NB4 (cell line): Measurements from ENCODE around the gene COPE.

Experiments
- DNase-seq: peaks from one replicate; pipeline ENCODE4 v3.0.0; 2010; ENCODE audit warnings: low read depth
- H3K4me3 ChIP-seq: one replicate; pipeline ENCODE4 v1.5.1; 2011; ENCODE audit warnings: mild to moderate bottlenecking, low read depth, low read length, moderate library complexity
- CTCF ChIP-seq: IDR thresholded peaks from one replicate; pipeline ENCODE4 v1.5.1; 2012; ENCODE audit warnings: low read depth, low read length
- MYC ChIP-seq: IDR thresholded peaks from 2 replicates; pipeline ENCODE4 v1.6.1; 2011; ENCODE audit warnings: low read depth, low read length
- POLR2A ChIP-seq: IDR thresholded peaks from 2 replicates; pipeline ENCODE4 v1.6.1; 2011; ENCODE audit warnings: mild to moderate bottlenecking; ENCODE audit not compliant: insufficient read length; ENCODE audit errors: extremely low read depth
- TF ChIP-seq, protein P1 (sequence below): IDR thresholded peaks from 2 replicates; pipeline ENCODE4 v1.6.1; 2011; ENCODE audit warnings: low read depth, low read length

Gene COPE

DNA sequence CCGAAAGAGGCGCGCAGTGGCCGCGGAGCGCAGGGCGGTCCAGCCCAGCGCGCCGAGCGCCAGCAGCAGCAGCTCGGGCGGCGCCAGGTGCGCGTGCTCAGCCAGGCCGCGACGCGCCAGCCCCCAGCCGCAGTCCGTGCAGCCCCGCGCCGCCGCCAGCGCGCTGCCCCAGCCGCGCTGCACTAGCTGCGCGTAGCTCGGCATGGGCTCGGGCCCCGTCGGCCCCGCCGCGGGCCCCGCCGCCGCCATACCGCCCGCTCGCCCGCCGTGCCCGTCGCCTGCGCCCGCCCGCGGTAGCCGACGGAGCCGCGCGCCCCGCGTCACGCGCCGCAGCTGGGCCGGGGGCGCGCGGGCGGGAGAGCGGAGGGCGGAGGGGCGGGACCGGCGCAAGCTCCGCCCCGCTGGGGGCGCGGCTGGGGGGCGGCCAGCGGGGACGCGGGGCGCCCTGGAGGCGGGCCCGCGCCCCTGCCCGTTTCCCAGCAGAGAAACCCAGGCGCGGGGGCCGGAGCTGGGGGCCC lies 23.3 kb downstream of the COPE start, which contains the start of gene CERS1:
Gene CERS1 (minus strand): TSS at position 335 of the 518 bp plus-strand sequence. CDS start 86 bp downstream, at position 249.
- DNase-seq = peak; percentile 60
- TF ChIP-seq CTCF (no peak), MYC (no peak), POLR2A (no peak)
- TF ChIP-seq, protein P1, sequence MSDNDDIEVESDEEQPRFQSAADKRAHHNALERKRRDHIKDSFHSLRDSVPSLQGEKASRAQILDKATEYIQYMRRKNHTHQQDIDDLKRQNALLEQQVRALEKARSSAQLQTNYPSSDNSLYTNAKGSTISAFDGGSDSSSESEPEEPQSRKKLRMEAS = no peak
- peak within 1 kb of the TSS; percentile 59 for H3K4me3 ChIP-seq

GRCh38 chr19:18895038-18895823 lies 24.0 kb downstream of the COPE start:
- peak; percentile 82 for DNase-seq
- H3K4me3 ChIP-seq = peak overlapping the region; percentile 59
- TF ChIP-seq POLR2A (peak; percentile 19), MYC (peak; percentile 39), CTCF (peak; percentile 29)
- TF ChIP-seq, protein P1 = 0 out of 2 replicates have a peak, but pooled peaks have one; percentile 40

DNA sequence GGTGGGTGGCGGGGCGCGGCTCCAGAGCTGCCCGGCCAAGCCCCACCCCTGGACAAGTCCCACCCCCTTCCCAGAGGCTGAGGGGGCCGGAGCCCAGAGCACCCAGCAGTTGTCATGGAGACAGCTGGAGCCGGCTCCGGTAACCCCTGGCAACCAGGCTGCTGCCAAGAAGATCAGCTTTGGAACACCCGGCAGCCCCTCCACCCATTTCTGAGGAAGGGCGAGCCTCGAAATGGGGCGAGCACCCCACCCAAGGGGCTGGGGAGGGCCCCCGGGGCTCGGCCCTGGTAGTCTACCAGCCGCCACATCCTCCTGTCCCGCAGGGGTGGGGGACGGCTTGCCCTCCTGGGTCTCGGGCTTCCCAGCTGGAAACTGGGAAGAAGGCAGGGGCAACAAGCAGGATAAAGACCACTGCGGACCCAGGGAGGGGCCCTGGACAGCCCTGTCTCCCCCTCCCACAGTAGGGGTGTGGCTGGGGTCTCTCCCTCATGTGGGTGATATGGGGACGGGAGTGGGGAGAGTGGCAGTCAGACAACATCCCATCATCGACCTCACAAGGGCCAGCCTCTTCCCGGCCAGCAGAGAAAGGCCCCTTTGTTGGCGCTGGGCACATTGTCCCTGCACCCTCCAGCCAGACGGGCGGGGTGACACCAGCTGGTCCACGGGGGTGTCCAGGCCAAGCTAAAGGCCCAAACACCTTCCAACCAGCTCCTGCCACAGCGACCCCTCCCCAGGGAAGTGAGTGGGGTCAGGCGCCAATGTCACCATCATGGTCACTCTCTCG lies 24.7 kb downstream of the COPE start:
- H3K4me3 ChIP-seq = peak overlapping the region; percentile 59
- no peak for DNase-seq
- TF ChIP-seq CTCF = no peak
- no peak for TF ChIP-seq POLR2A
- TF ChIP-seq, protein P1 = no peak
- no peak for TF ChIP-seq MYC

GRCh38 chr19:18893587-18894253 lies 25.5 kb downstream of the COPE start:
- TF ChIP-seq CTCF = no peak
- TF ChIP-seq, protein P1 = no peak
- no peak for TF ChIP-seq POLR2A
- no peak for TF ChIP-seq MYC

More at GRCh38 chr19:18893587-18894253, 25.5 kb downstream of the COPE start:
- H3K4me3 ChIP-seq = no peak overlapping the region
- DNase-seq = no peak
